8988T (cell line): ENCODE measurements around the gene PPP2R2B.
A peak's percentile ranks its signal among the peaks of the same experiment; 100 is the strongest.

Experiments
- DNase-seq: peaks from one replicate; pipeline ENCODE4 v3.0.0; 2011

Gene PPP2R2B

DNA sequence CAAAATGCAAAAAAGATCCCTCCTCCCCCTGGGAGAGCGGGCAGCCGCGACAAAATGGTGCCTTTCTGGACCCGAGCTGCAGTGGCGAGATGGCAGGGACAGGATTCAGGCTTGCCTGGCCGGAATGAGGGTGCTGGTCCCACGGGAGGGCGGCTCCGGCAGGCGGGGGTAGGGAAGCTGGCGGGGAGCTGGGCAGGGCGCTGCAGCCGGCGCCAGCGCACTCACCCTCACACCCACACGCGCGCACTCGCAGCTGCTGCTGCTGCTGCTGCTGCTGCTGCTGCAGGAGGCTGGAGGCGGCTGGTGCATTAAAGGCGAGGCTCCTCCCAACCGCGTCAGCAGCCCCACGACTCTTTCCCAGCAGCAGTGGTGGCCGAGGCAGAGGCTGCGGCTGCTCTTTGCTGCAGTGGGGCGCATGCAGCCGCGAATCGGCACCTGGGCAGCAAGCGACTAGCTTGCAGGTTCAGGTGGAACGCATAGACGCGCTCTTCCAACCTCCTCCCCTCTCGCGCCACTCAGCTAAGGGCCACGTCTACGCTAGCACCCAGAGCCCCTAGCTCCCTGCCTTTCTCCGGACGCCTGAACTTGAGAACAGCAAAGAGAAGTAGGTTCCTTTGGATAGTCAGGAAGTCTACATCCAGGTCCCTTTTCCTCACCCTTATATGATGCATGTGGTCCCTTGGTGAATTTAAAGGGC is at the start of gene PPP2R2B:
PPP2R2B (minus strand) TSS at position 282 of the 697 bp plus-strand sequence.
- DNase-seq, result peak; percentile 37

DNA sequence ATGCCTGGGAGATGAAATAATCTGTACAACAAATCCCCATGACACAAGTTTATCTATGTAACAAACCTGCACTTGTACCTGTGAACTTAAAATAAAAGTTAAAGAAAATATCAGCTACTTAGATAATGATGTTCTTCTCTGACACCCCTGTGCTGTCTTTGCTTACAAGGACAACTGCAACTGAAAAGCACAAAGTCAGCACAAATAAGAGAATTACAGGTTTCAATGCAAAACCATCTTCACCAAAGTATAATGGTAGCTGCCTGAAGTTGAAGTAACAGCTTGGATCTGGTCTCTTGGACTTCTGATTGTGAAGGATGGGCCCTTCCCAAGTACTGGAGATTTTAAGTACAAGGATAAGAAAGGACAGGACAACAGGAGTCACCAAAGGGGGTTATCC is 45.6 kb upstream of the PPP2R2B start:
- DNase-seq, result no peak

- DNase-seq, result no peak
Measured at GRCh38 chr5:146921225-146921624, 42.7 kb upstream of the PPP2R2B start.

- no peak for DNase-seq
Measured at GRCh38 chr5:146920351-146920881, 41.9 kb upstream of the PPP2R2B start.

DNA sequence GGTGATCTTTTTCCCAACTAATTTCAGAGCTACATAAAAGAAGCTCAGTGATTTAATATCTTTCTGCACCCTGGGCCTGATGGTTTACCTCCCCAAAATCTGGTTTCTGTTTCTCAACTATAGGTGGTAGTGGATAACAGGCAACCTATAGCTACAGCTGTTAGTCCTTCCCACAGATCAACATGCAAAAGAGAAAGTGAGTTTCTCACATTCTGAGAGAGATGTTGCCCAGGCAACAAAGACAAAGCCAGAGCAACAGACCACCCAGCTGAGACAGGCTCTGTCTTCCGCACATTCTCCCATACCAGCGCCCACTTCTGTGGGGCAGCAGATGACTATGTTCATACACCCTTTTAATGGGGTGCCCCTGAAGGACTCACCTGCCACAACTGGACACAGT is 40.7 kb upstream of the PPP2R2B start:
- DNase-seq, result no peak

- DNase-seq, result no peak
Measured at GRCh38 chr5:146917931-146918330, 39.4 kb upstream of the PPP2R2B start.

- DNase-seq, result no peak
Measured at GRCh38 chr5:146912874-146913273, 34.3 kb upstream of the PPP2R2B start.

DNA sequence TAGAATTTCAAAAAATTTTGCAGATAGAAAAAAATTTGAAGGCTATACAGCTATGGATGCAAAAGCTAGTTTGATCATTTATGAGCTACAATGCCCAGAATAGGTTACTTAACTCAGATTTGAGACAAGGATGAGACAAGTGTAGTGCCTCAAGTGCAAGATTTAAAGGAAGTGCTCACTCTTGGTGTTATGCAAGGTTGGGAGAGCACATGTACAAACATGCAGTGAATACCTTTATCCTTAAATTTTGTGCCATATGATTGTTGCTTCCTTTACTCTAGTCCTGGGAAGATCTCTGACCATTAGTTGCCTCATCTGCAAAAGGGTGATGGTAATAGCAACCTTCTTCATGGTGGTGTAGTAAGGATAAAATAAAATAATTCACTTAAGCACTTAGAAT is 31.7 kb upstream of the PPP2R2B start:
- DNase-seq, result no peak

GRCh38 chr5:146909255-146910068 is 30.9 kb upstream of the PPP2R2B start:
- no peak for DNase-seq

GRCh38 chr5:146906803-146907202 is 28.2 kb upstream of the PPP2R2B start:
- no peak for DNase-seq

- DNase-seq, result no peak
Measured at GRCh38 chr5:146904890-146905289, 26.3 kb upstream of the PPP2R2B start.

- no peak for DNase-seq
Measured at GRCh38 chr5:146903789-146904188, 25.2 kb upstream of the PPP2R2B start.

DNA sequence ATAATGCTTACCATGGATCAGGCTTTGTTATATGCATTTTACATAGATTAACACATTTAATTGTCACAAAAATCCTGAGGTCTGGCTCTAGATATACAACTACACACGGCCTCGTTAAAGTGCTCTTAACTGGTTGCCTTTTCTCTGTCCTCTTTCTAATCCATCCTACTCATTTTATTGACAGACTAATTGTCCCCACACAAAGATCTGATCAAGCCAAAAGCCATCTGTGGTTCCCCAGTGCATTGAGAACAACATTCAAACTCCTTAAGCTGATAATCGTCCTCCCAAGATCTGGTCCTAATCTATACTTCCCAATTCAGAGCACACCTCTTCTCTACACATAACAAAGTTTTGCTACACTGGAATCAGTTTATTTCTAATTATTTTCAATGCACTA is 23.9 kb upstream of the PPP2R2B start:
- no peak for DNase-seq

- no peak for DNase-seq
Measured at GRCh38 chr5:146897061-146897460, 18.5 kb upstream of the PPP2R2B start.

- DNase-seq, result no peak
Measured at GRCh38 chr5:146894753-146895521, 16.4 kb upstream of the PPP2R2B start.

DNA sequence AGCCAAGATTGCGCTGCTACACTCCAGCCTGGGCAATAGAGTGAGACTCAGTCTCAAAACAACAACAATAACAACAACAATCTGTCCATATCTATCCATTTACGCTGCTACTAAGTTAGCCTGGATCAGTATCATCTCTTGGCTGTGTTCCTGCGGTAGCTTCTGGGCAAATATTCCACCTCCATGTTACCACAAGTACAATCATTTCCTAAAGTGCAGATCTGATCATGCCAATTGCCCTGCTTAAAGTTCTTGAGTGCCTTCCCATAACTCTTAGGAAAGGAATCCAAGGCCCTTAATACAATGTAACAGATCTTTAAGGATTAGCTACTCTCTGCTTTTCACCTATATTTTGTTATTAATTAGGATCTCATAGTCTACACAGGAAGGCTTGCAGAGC is 15.4 kb upstream of the PPP2R2B start:
- no peak for DNase-seq

DNA sequence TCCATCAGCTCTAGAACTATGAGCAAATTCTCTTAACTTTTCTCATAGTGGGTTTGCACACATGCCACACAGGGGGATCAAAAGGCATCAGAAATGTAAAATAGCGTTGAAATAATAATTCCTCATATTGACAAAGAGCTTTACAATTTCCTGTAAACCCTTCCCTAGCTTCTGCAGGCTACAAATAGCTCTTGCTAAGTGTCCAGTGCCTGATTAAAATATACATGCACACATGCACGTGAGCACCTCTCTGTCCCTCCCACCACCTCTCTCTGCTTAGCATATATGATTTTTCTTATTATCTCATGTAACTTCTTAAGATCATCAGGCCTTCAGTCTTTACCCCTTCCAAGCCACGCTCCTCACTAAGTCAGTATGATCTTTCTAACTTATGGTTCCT is 13.7 kb upstream of the PPP2R2B start:
- DNase-seq, result no peak

GRCh38 chr5:146891511-146891910 is 13.0 kb upstream of the PPP2R2B start:
- no peak for DNase-seq

DNA sequence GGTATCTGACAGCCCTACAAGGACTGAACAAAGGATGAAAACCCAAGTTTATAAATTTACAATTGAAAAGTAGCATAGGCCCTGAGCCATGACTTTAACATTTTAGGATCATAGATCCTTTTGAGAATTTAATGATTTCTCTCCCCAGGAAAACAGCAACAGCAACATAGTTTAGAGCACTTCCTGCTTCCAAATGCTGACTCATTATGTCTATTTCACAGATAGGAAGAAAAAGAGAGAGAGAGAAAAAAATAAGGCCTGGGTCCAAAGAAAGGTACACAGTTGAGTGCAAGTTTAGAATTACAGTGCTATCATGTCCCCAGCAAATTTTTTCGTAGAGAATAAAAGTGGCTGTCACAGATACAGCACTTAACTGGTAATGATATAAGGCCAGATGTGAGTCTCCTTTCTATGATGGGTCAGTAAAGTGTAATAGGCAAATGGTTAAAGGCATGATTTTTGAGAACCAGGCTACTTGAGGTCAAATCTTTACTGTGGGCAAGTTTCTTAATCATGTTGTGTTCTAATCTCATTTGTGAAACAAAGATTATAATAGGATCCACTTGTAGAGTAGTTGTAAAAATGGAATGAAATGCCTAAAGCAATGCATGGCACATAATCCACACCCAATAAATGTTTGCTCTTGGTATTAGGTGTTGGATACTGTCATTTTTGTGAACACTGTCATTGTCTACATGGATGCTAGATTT is 12.3 kb upstream of the PPP2R2B start:
- DNase-seq, result no peak

- no peak for DNase-seq
Measured at GRCh38 chr5:146890066-146890465, 11.5 kb upstream of the PPP2R2B start.

DNA sequence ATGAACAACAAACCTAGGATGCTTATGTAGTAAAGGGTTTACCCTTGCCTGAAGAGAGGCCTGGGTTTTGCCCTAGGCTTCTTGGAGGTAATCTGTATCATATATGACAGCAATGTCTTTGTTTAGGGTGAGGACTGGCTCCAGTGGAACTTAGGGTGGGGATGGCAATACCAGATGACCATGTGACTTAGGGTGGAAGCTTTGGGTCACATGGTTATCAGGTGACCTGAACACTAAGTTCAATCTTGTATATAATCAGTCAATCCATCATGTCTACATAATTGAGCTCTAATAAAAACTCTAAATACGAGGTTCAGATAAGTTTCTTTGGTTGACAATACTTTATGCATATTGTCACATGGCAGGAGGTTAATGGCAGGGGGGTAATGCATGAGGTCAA is 10.6 kb upstream of the PPP2R2B start:
- no peak for DNase-seq

DNA sequence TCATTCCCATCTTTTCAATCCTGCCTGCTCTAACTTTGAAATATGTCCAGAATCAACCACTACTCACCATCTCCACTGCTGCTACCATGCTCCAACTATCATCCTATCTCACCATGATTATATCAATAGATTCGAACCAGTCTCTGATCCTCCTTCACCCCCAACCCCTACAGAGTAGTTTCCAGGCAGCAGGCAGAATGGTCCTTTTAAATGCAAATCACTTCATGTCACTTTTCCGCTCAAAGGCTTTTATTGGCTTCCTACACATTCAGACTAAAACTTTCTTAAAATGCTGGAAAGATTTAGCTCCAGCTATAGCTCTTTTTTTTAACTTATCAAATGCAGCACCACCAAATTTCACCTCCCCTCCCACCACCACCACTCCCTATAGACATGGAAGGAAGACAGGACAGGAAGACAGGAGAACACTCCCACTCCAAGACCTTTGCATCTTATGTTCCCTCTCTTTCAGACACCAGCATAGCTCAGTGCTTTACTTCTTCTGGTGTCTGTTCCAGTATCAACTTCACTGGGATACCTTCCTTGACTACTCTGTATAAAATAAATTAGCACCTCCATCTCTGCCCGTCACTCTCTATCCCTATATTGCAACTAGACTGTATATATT is 9.9 kb upstream of the PPP2R2B start:
- no peak for DNase-seq
